ENCODE results near the gene KIAA1191. TPM values are rescaled to one million over a fixed set of nuclear protein-coding genes. Genes with fewer than 3 reads are reported as not detected.

The KIAA1191 gene
- total RNA-seq, 4 donors from 2014 or later, result 98.1 to 116 (median 109) TPM

GRCh38 chr5:176373100-176373818, 11.7 kb upstream of the KIAA1191 start:
- WGBS, result 59% methylated on average over 7 of the region's 7 CpGs
- Histone ChIP-seq H3K4me1 (peaks cover 2% of the 10 kb centered on the region), H3K36me3 (peaks cover 14% of the 10 kb centered on the region), H3K4me3 (no peak overlapping the region), H3K27me3 (no peaks in the 10 kb centered on the region), H3K9me3 (no peaks in the 10 kb centered on the region), H3K27ac (no peak overlapping the region)
- DNase-seq (ENCODE audit: low spot score in 2 of 2), result no peak
- TF ChIP-seq EP300 (IDR thresholded peaks at IDR 0.05) (no peak), CTCF (IDR thresholded peaks at IDR 0.05) (no peak), POLR2AphosphoS5 (IDR thresholded peaks at IDR 0.05) (no peak), POLR2A (IDR thresholded peaks at IDR 0.05) (no peak)

- no peak for TF ChIP-seq POLR2A (IDR thresholded peaks at IDR 0.05)
- no peak for TF ChIP-seq EP300 (IDR thresholded peaks at IDR 0.05)
- TF ChIP-seq POLR2AphosphoS5 (IDR thresholded peaks at IDR 0.05), result no peak
- no peak for TF ChIP-seq CTCF (IDR thresholded peaks at IDR 0.05)
- Histone ChIP-seq H3K27me3 (no peaks in the 10 kb centered on the region), H3K4me3 (no peak overlapping the region), H3K27ac (no peak overlapping the region), H3K9me3 (no peaks in the 10 kb centered on the region), H3K4me1 (peaks cover 2% of the 10 kb centered on the region), H3K36me3 (peaks cover 23% of the 10 kb centered on the region)
- 90% methylated on average over 12 of the region's 13 CpGs for WGBS
- no peak for DNase-seq (ENCODE audit: low spot score in 2 of 2)
These were observed 10.3 kb upstream of the KIAA1191 start for GRCh38 chr5:176371621-176372539.

GRCh38 chr5:176369934-176370711, 8.6 kb upstream of the KIAA1191 start:
- WGBS, result 80% methylated on average over 8 of the region's 8 CpGs
- DNase-seq (ENCODE audit: low spot score in 2 of 2), result no peak
- peaks cover 11% of the 10 kb centered on the region for H3K4me1 ChIP-seq
- TF ChIP-seq POLR2A (IDR thresholded peaks at IDR 0.05) (no peak), POLR2AphosphoS5 (IDR thresholded peaks at IDR 0.05) (no peak), EP300 (IDR thresholded peaks at IDR 0.05) (no peak), CTCF (IDR thresholded peaks at IDR 0.05) (no peak)
- H3K27me3 ChIP-seq, result no peaks in the 10 kb centered on the region
- H3K9me3 ChIP-seq, result no peaks in the 10 kb centered on the region
- H3K36me3 ChIP-seq, result peaks cover 23% of the 10 kb centered on the region
- no peak overlapping the region for H3K4me3 ChIP-seq
- no peak overlapping the region for H3K27ac ChIP-seq

DNA sequence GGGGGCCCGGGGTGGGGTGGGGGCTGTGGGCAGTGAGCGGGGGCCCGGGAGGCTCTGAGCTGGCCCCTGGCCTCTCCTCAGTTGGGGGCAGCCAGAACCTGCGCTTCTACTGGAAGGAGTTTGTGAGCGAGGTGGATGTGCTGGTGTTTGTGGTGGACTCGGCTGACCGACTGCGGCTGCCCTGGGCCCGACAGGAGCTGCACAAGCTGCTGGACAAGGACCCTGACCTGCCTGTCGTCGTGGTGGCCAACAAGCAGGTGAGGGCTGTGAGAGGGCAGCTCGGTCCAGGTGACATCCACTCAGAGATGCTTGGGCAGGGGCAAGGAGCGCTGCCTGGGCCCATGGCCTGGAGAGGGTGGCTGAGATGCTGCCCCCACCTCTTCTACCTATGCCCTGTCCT, 7.2 kb upstream of the KIAA1191 start:
- WGBS, result 91% methylated on average over 6 of the region's 13 CpGs
- Histone ChIP-seq H3K4me3 (no peak overlapping the region), H3K27me3 (no peaks in the 10 kb centered on the region), H3K9me3 (no peaks in the 10 kb centered on the region), H3K27ac (no peak overlapping the region), H3K36me3 (peaks cover 23% of the 10 kb centered on the region), H3K4me1 (peaks cover 14% of the 10 kb centered on the region)
- no peak for TF ChIP-seq EP300 (IDR thresholded peaks at IDR 0.05)
- no peak for TF ChIP-seq CTCF (IDR thresholded peaks at IDR 0.05)
- TF ChIP-seq POLR2AphosphoS5 (IDR thresholded peaks at IDR 0.05), result no peak
- no peak for TF ChIP-seq POLR2A (IDR thresholded peaks at IDR 0.05)
- no peak for DNase-seq (ENCODE audit: low spot score in 2 of 2)

Measured in suprapubic skin (tissue), 4 donors.